ENCODE results near the gene GCA.

Gene GCA

GRCh38 chr2:162330881-162331280 lies 13.1 kb upstream of the GCA start:
- no peaks in the 10 kb centered on the region for H3K27me3 ChIP-seq (ENCODE audit: insufficient read depth, low read length)
- H3K18ac ChIP-seq (ENCODE audit: low read length), result no peak overlapping the region
- no peak overlapping the region for H4K8ac ChIP-seq (ENCODE audit: low read depth, low read length)
- no peak overlapping the region for H3K4me2 ChIP-seq (ENCODE audit: low read length)
- H2AK5ac ChIP-seq (ENCODE audit: low read length), result no peak overlapping the region
- H2AFZ ChIP-seq (ENCODE audit: insufficient read depth, low read length, poor library complexity), result no peak overlapping the region
- H2BK12ac ChIP-seq (ENCODE audit: low read length), result no peak overlapping the region
- no peaks in the 10 kb centered on the region for H3K79me2 ChIP-seq (ENCODE audit: control insufficient read depth, insufficient read depth, low read length, poor library complexity)
- H3K9me3 ChIP-seq (ENCODE audit: insufficient read depth, low read depth, low read length), result no peaks in the 10 kb centered on the region
- no peak overlapping the region for H3K4ac ChIP-seq (ENCODE audit: low read depth, low read length)
- no CpG with 5 or more reads among the region's 1 CpG for WGBS (ENCODE audit: extremely low coverage, insufficient coverage, insufficient read length)
- no peak overlapping the region for H3K27ac ChIP-seq (ENCODE audit: low read depth, low read length)
- no peaks in the 10 kb centered on the region for H3K4me1 ChIP-seq (ENCODE audit: control insufficient read depth in 1 of 2, insufficient read depth in 2 of 2, low read length in 2 of 2)
- no peak overlapping the region for H2BK5ac ChIP-seq (ENCODE audit: low read depth, low read length, poor library complexity)
- no peak overlapping the region for H3K4me3 ChIP-seq (ENCODE audit: low read depth, low read length)
- H2BK120ac ChIP-seq (ENCODE audit: insufficient read depth, low read length, poor library complexity), result no peak overlapping the region
- H3K9ac ChIP-seq (ENCODE audit: low read length), result no peak overlapping the region
- H3K79me1 ChIP-seq (ENCODE audit: low read length), result no peaks in the 10 kb centered on the region
- H4K12ac ChIP-seq (ENCODE audit: low read depth, low read length), result no peak overlapping the region
- DNase-seq, result no peak
- H4K91ac ChIP-seq (ENCODE audit: low read depth, low read length), result no peak overlapping the region
- H3K36me3 ChIP-seq (ENCODE audit: control insufficient read depth in 1 of 2, insufficient read depth in 2 of 2, low read length in 2 of 2), result no peaks in the 10 kb centered on the region
- no peak overlapping the region for H3K23ac ChIP-seq (ENCODE audit: low read length)
- no peak overlapping the region for H3K14ac ChIP-seq (ENCODE audit: low read length)

- Histone ChIP-seq H3K18ac (ENCODE audit: low read length) (no peak overlapping the region), H2AK5ac (ENCODE audit: low read length) (no peak overlapping the region), H3K36me3 (ENCODE audit: control insufficient read depth in 1 of 2, insufficient read depth in 2 of 2, low read length in 2 of 2) (no peaks in the 10 kb centered on the region), H3K4me3 (ENCODE audit: low read depth, low read length) (no peak overlapping the region), H3K14ac (ENCODE audit: low read length) (no peak overlapping the region), H4K8ac (ENCODE audit: low read depth, low read length) (no peak overlapping the region), H3K27ac (ENCODE audit: low read depth, low read length) (no peak overlapping the region), H3K4me2 (ENCODE audit: low read length) (no peak overlapping the region), H3K4me1 (ENCODE audit: control insufficient read depth in 1 of 2, insufficient read depth in 2 of 2, low read length in 2 of 2) (no peaks in the 10 kb centered on the region), H2BK120ac (ENCODE audit: insufficient read depth, low read length, poor library complexity) (no peak overlapping the region), H3K79me2 (ENCODE audit: control insufficient read depth, insufficient read depth, low read length, poor library complexity) (no peaks in the 10 kb centered on the region), H3K27me3 (ENCODE audit: insufficient read depth, low read length) (no peaks in the 10 kb centered on the region), H3K9ac (ENCODE audit: low read length) (no peak overlapping the region), H4K12ac (ENCODE audit: low read depth, low read length) (no peak overlapping the region), H3K23ac (ENCODE audit: low read length) (no peak overlapping the region), H4K91ac (ENCODE audit: low read depth, low read length) (no peak overlapping the region), H3K4ac (ENCODE audit: low read depth, low read length) (no peak overlapping the region), H3K79me1 (ENCODE audit: low read length) (no peaks in the 10 kb centered on the region), H2AFZ (ENCODE audit: insufficient read depth, low read length, poor library complexity) (no peak overlapping the region), H3K9me3 (ENCODE audit: insufficient read depth, low read depth, low read length) (no peaks in the 10 kb centered on the region), H2BK12ac (ENCODE audit: low read length) (no peak overlapping the region), H2BK5ac (ENCODE audit: low read depth, low read length, poor library complexity) (no peak overlapping the region)
- no CpG with 5 or more reads among the region's 3 CpGs for WGBS (ENCODE audit: extremely low coverage, insufficient coverage, insufficient read length)
- peak; percentile 37 to 63 for DNase-seq
These were observed 10.0 kb upstream of the GCA start for GRCh38 chr2:162333968-162334367.

- H3K14ac ChIP-seq (ENCODE audit: low read length), result no peak overlapping the region
- no peak overlapping the region for H4K8ac ChIP-seq (ENCODE audit: low read depth, low read length)
- H3K4me3 ChIP-seq (ENCODE audit: low read depth, low read length), result no peak overlapping the region
- H2AK5ac ChIP-seq (ENCODE audit: low read length), result no peak overlapping the region
- H2AFZ ChIP-seq (ENCODE audit: insufficient read depth, low read length, poor library complexity), result no peak overlapping the region
- no peaks in the 10 kb centered on the region for H3K27me3 ChIP-seq (ENCODE audit: insufficient read depth, low read length)
- no peak overlapping the region for H2BK5ac ChIP-seq (ENCODE audit: low read depth, low read length, poor library complexity)
- no peak overlapping the region for H4K91ac ChIP-seq (ENCODE audit: low read depth, low read length)
- no peak overlapping the region for H3K9ac ChIP-seq (ENCODE audit: low read length)
- H3K36me3 ChIP-seq (ENCODE audit: control insufficient read depth in 1 of 2, insufficient read depth in 2 of 2, low read length in 2 of 2), result no peaks in the 10 kb centered on the region
- H3K4me1 ChIP-seq (ENCODE audit: control insufficient read depth in 1 of 2, insufficient read depth in 2 of 2, low read length in 2 of 2), result no peaks in the 10 kb centered on the region
- H3K4me2 ChIP-seq (ENCODE audit: low read length), result no peak overlapping the region
- no peak overlapping the region for H3K27ac ChIP-seq (ENCODE audit: low read depth, low read length)
- H3K18ac ChIP-seq (ENCODE audit: low read length), result no peak overlapping the region
- H3K9me3 ChIP-seq (ENCODE audit: insufficient read depth, low read depth, low read length), result no peaks in the 10 kb centered on the region
- no peak overlapping the region for H4K12ac ChIP-seq (ENCODE audit: low read depth, low read length)
- no peaks in the 10 kb centered on the region for H3K79me1 ChIP-seq (ENCODE audit: low read length)
- DNase-seq, result no peak
- no peaks in the 10 kb centered on the region for H3K79me2 ChIP-seq (ENCODE audit: control insufficient read depth, insufficient read depth, low read length, poor library complexity)
- no peak overlapping the region for H2BK12ac ChIP-seq (ENCODE audit: low read length)
- no peak overlapping the region for H3K4ac ChIP-seq (ENCODE audit: low read depth, low read length)
- H3K23ac ChIP-seq (ENCODE audit: low read length), result no peak overlapping the region
- WGBS (ENCODE audit: extremely low coverage, insufficient coverage, insufficient read length), result no CpG with 5 or more reads among the region's 2 CpGs
- H2BK120ac ChIP-seq (ENCODE audit: insufficient read depth, low read length, poor library complexity), result no peak overlapping the region
These were observed 6.1 kb upstream of the GCA start for GRCh38 chr2:162337868-162338267.

GRCh38 chr2:162340822-162341221 lies 3.1 kb upstream of the GCA start:
- Histone ChIP-seq H3K9ac (ENCODE audit: low read length) (no peak overlapping the region), H3K4ac (ENCODE audit: low read depth, low read length) (no peak overlapping the region), H4K8ac (ENCODE audit: low read depth, low read length) (no peak overlapping the region), H2BK120ac (ENCODE audit: insufficient read depth, low read length, poor library complexity) (no peak overlapping the region), H3K18ac (ENCODE audit: low read length) (no peak overlapping the region), H3K23ac (ENCODE audit: low read length) (peak overlapping the region; percentile 12), H2AK5ac (ENCODE audit: low read length) (no peak overlapping the region), H3K79me1 (ENCODE audit: low read length) (peaks cover 4% of the 10 kb centered on the region), H2BK12ac (ENCODE audit: low read length) (no peak overlapping the region), H3K14ac (ENCODE audit: low read length) (no peak overlapping the region), H4K12ac (ENCODE audit: low read depth, low read length) (no peak overlapping the region), H3K4me2 (ENCODE audit: low read length) (no peak overlapping the region), H3K79me2 (ENCODE audit: control insufficient read depth, insufficient read depth, low read length, poor library complexity) (no peaks in the 10 kb centered on the region), H3K9me3 (ENCODE audit: insufficient read depth, low read depth, low read length) (no peaks in the 10 kb centered on the region), H4K91ac (ENCODE audit: low read depth, low read length) (no peak overlapping the region), H3K27ac (ENCODE audit: low read depth, low read length) (no peak overlapping the region), H3K4me1 (ENCODE audit: control insufficient read depth in 1 of 2, insufficient read depth in 2 of 2, low read length in 2 of 2) (peaks cover 0 to 5% of the 10 kb centered on the region in 2 experiments), H2AFZ (ENCODE audit: insufficient read depth, low read length, poor library complexity) (no peak overlapping the region), H3K27me3 (ENCODE audit: insufficient read depth, low read length) (no peaks in the 10 kb centered on the region), H3K36me3 (ENCODE audit: control insufficient read depth in 1 of 2, insufficient read depth in 2 of 2, low read length in 2 of 2) (no peaks in the 10 kb centered on the region), H2BK5ac (ENCODE audit: low read depth, low read length, poor library complexity) (no peak overlapping the region), H3K4me3 (ENCODE audit: low read depth, low read length) (no peak overlapping the region)
- DNase-seq, result no peak

Data from trophoblast cell (in vitro differentiated cells and primary cell).